Caco-2 (cell line): ENCODE measurements around the gene CNIH2. TPM values are rescaled to one million over a fixed set of nuclear protein-coding genes. Genes with fewer than 3 reads are reported as not detected.

Experiments used
- BruUV-seq: library from RNA; stranded (reverse); fragments of 400-500 nt; replicated peaks from 2 replicates; lab custom pipeline; 2021; lab: Mats Ljungman, UMichigan
- CTCF ChIA-PET: fragments of 300-600 bp; sonication (Branson Sonifier 250); formaldehyde crosslinking; loops from one replicate; lab custom pipeline; 2022; ENCODE audit warnings: antibody characterized with exemption; lab: Charles Lee
- POLR2A ChIA-PET: fragments of 300-600 bp; sonication (Branson Sonifier 250); formaldehyde crosslinking; loops from one replicate; lab custom pipeline; 2022; ENCODE audit warnings: antibody characterized with exemption; lab: Charles Lee
- DNase-seq, 2 experiments: peaks; one replicate each; pipeline versions ENCODE4 v3.0.0 to v3.0.0-alpha.2; 2020 to 2022
- H3K27me3 ChIP-seq: replicated peaks from 2 replicates; pipeline ENCODE4 v1.6.0; 2011; ENCODE audit warnings: low read length; ENCODE audit not compliant: control insufficient read depth, insufficient read depth
- H3K36me3 ChIP-seq: 2 replicates; pipeline ENCODE4 v1.5.1; 2011; ENCODE audit warnings: low read length; ENCODE audit not compliant: control insufficient read depth, insufficient read depth
- H3K4me1 ChIP-seq: fragments of 250-450 bp; sonication (Bioruptor Pico); 2 replicates; pipeline ENCODE4 v1.5.1; 2020; ENCODE audit warnings: mild to moderate bottlenecking
- H3K4me3 ChIP-seq: 2 replicates; pipeline ENCODE4 v1.5.1; 2011; ENCODE audit warnings: low read depth, mild to moderate bottlenecking, control low read depth, low read length
- H3K9me3 ChIP-seq: fragments of 250-450 bp; sonication (Bioruptor Pico); 2 replicates; pipeline ENCODE4 v1.5.1; 2020; ENCODE audit warnings: mild to moderate bottlenecking, moderate library complexity
- H3K27ac Mint-ChIP-seq: one replicate; pipeline ENCODE4 v1.8.0; 2022; ENCODE audit warnings: mixed read lengths; ENCODE audit not compliant: unreplicated experiment
- H3K27me3 Mint-ChIP-seq: one replicate; pipeline ENCODE4 v1.8.0; 2022; ENCODE audit warnings: mixed read lengths; ENCODE audit not compliant: insufficient read depth, unreplicated experiment
- H3K36me3 Mint-ChIP-seq: one replicate; pipeline ENCODE4 v1.8.0; 2022; ENCODE audit warnings: mild to moderate bottlenecking, mixed read lengths; ENCODE audit not compliant: insufficient read depth, unreplicated experiment
- H3K4me1 Mint-ChIP-seq: one replicate; pipeline ENCODE4 v1.8.0; 2022; ENCODE audit warnings: low read depth, mixed read lengths; ENCODE audit not compliant: unreplicated experiment
- H3K4me3 Mint-ChIP-seq: one replicate; pipeline ENCODE4 v1.8.0; 2022; ENCODE audit warnings: mild to moderate bottlenecking, moderate library complexity, mixed read lengths; ENCODE audit not compliant: unreplicated experiment
- H3K9me3 Mint-ChIP-seq: one replicate; pipeline ENCODE4 v1.8.0; 2022; ENCODE audit warnings: mixed read lengths; ENCODE audit not compliant: unreplicated experiment
- CTCF ChIP-seq, 2 experiments: fragments of 200-600 bp in 1 of 2; IDR thresholded peaks; 1 replicate in 1 of 2; 2 replicates in 1 of 2; pipeline versions ENCODE4 v1.5.1 to v1.8.0; 2011 to 2022; ENCODE audit warnings: antibody characterized with exemption in 1 of 2, control low read depth in 1 of 2, inconsistent platforms in 1 of 2, low read depth in 1 of 2, low read length in 1 of 2, mild to moderate bottlenecking in 1 of 2, moderate library complexity in 1 of 2; ENCODE audit not compliant: insufficient read depth in 1 of 2, severe bottlenecking in 1 of 2, unreplicated experiment in 1 of 2
- intact Hi-C: fragments of 100-400 bp; cut with micrococcal nuclease; formaldehyde crosslinking; loops from one replicate; pipeline ENCODE4 v1.10.0; 2022; ENCODE audit not compliant: unreplicated experiment
- total RNA-seq: library from RNA; stranded (reverse); gene quantifications from 2 replicates; pipeline ENCODE4 v1.2.3, GENCODE V29; 2022

CNIH2 gene
- total RNA-seq, 1 experiment from 2014 or later: 6.1 TPM

- Histone ChIP-seq H3K27me3 (no peaks in the 10 kb centered on the region; the same call in 1 of the 2 replicates), H3K9me3 (no peaks in the 10 kb centered on the region), H3K4me1 (peaks cover 12% of the 10 kb centered on the region), H3K36me3 (no peaks in the 10 kb centered on the region), H3K4me3 (no peak overlapping the region)
- intact Hi-C loops: no loop called here
- ChIA-PET POLR2A (no interaction called here), CTCF (no interaction called here)
- no peak overlapping the region for H3K27ac Mint-ChIP-seq
- no peaks in the 10 kb centered on the region for H3K9me3 Mint-ChIP-seq
- no TSS peak for BruUV-seq
- H3K4me1 Mint-ChIP-seq: peaks cover 21% of the 10 kb centered on the region
- no peak overlapping the region for H3K4me3 Mint-ChIP-seq
- TF ChIP-seq CTCF (IDR thresholded peaks at IDR 0.05; ENCODE audit: insufficient read depth in 1 of 2, low read depth in 1 of 2, low read length in 1 of 2, severe bottlenecking in 1 of 2, unreplicated experiment in 1 of 2): no peak
- H3K36me3 Mint-ChIP-seq: peaks cover 9% of the 10 kb centered on the region
- peaks cover 6% of the 10 kb centered on the region for H3K27me3 Mint-ChIP-seq
- DNase-seq: no peak
Measured at GRCh38 chr11:66294626-66295620, 16.9 kb downstream of the CNIH2 start.

- no peak overlapping the region for H3K27ac Mint-ChIP-seq
- no peaks in the 10 kb centered on the region for H3K9me3 Mint-ChIP-seq
- no peaks in the 10 kb centered on the region for H3K9me3 ChIP-seq
- H3K36me3 ChIP-seq: no peaks in the 10 kb centered on the region
- no peak overlapping the region for H3K4me3 ChIP-seq
- no peak for TF ChIP-seq CTCF (IDR thresholded peaks at IDR 0.05; ENCODE audit: insufficient read depth in 1 of 2, low read depth in 1 of 2, low read length in 1 of 2, severe bottlenecking in 1 of 2, unreplicated experiment in 1 of 2)
- DNase-seq: no peak
- H3K36me3 Mint-ChIP-seq: peaks cover 6% of the 10 kb centered on the region
- CTCF ChIA-PET: interaction anchor here (1.9 kb wide), 1 partner anchor 15 kb away, joined by 5 read pairs; no protein-coding TSS in a partner anchor
- H3K27me3 ChIP-seq: no peaks in the 10 kb centered on the region; the same call in 1 of the 2 replicates
- H3K27me3 Mint-ChIP-seq: peaks cover 3% of the 10 kb centered on the region
- POLR2A ChIA-PET: interaction anchor here (0.7 kb wide), 1 partner anchor 8 kb away, joined by 3 read pairs; the partner anchor contains the start of gene YIF1A
- no peak overlapping the region for H3K4me3 Mint-ChIP-seq
- no TSS peak for BruUV-seq
- no peaks in the 10 kb centered on the region for H3K4me1 ChIP-seq
- peaks cover 5% of the 10 kb centered on the region for H3K4me1 Mint-ChIP-seq
- intact Hi-C loops: no loop called here
Measured at GRCh38 chr11:66297610-66298009, 19.6 kb downstream of the CNIH2 start.

GRCh38 chr11:66299186-66299585, 21.2 kb downstream of the CNIH2 start:
- peaks cover 5% of the 10 kb centered on the region for H3K36me3 Mint-ChIP-seq
- intact Hi-C loops: no loop called here
- CTCF ChIA-PET: no interaction called here

More at GRCh38 chr11:66299186-66299585, 21.2 kb downstream of the CNIH2 start:
- no peak overlapping the region for H3K4me3 ChIP-seq
- H3K4me3 Mint-ChIP-seq: no peak overlapping the region
- no peaks in the 10 kb centered on the region for H3K36me3 ChIP-seq
- H3K4me1 ChIP-seq: no peaks in the 10 kb centered on the region
- H3K9me3 Mint-ChIP-seq: no peaks in the 10 kb centered on the region
- TF ChIP-seq CTCF (IDR thresholded peaks at IDR 0.05; ENCODE audit: insufficient read depth in 1 of 2, low read depth in 1 of 2, low read length in 1 of 2, severe bottlenecking in 1 of 2, unreplicated experiment in 1 of 2): no peak
- no peak for DNase-seq
- no peaks in the 10 kb centered on the region for H3K27me3 ChIP-seq
- H3K9me3 ChIP-seq: no peaks in the 10 kb centered on the region
- no peaks in the 10 kb centered on the region for H3K4me1 Mint-ChIP-seq
- no peak overlapping the region for H3K27ac Mint-ChIP-seq
- no TSS peak for BruUV-seq
- POLR2A ChIA-PET: no interaction called here
- H3K27me3 Mint-ChIP-seq: no peaks in the 10 kb centered on the region
